ENCODE measurements around the gene GRB10. TPM values are rescaled to one million over a fixed set of nuclear protein-coding genes. Genes with fewer than 3 reads are reported as not detected.
A peak's percentile ranks its signal among the peaks of the same experiment; 100 is the strongest.

The GRB10 gene
- total RNA-seq, 3 donors from 2014 or later: 56.8 to 71.1 (median 61.2) TPM

GRCh38 chr7:50693455-50694130, 89.1 kb downstream of the GRB10 start:
- no peak overlapping the region for H3K27ac ChIP-seq
- no peaks in the 10 kb centered on the region for H3K27me3 ChIP-seq
- intact Hi-C loops (cut with DNase I; ENCODE audit: low total_unique reads): no loop called here
- H3K4me3 ChIP-seq: no peak overlapping the region
- H3K9me3 ChIP-seq: no peaks in the 10 kb centered on the region
- TF ChIP-seq POLR2AphosphoS5 (IDR thresholded peaks at IDR 0.05) (no peak), CTCF (IDR thresholded peaks at IDR 0.05) (no peak), POLR2A (IDR thresholded peaks at IDR 0.05) (no peak)
- H3K36me3 ChIP-seq: no peaks in the 10 kb centered on the region
- DNase-seq (ENCODE audit: low spot score in 2 of 2): no peak
- no peaks in the 10 kb centered on the region for H3K4me1 ChIP-seq

GRCh38 chr7:50690541-50691011, 92.1 kb downstream of the GRB10 start:
- Histone ChIP-seq H3K27ac (peak overlapping the region in 1 of 2 donors; percentile 33), H3K4me1 (no peaks in the 10 kb centered on the region), H3K27me3 (no peaks in the 10 kb centered on the region), H3K9me3 (no peaks in the 10 kb centered on the region), H3K4me3 (no peak overlapping the region), H3K36me3 (no peaks in the 10 kb centered on the region)
- no peak for TF ChIP-seq POLR2A (IDR thresholded peaks at IDR 0.05)
- TF ChIP-seq POLR2AphosphoS5 (IDR thresholded peaks at IDR 0.05): no peak
- no peak for TF ChIP-seq CTCF (IDR thresholded peaks at IDR 0.05)
- intact Hi-C loops (cut with DNase I; ENCODE audit: low total_unique reads): no loop called here
- no peak for DNase-seq (ENCODE audit: low spot score in 2 of 2)

- no peak overlapping the region for H3K4me3 ChIP-seq
- H3K4me1 ChIP-seq: no peaks in the 10 kb centered on the region
- no peak for TF ChIP-seq POLR2AphosphoS5 (IDR thresholded peaks at IDR 0.05)
- no peak for TF ChIP-seq POLR2A (IDR thresholded peaks at IDR 0.05)
- no peak for TF ChIP-seq CTCF (IDR thresholded peaks at IDR 0.05)
- H3K9me3 ChIP-seq: no peaks in the 10 kb centered on the region
- no peaks in the 10 kb centered on the region for H3K27me3 ChIP-seq
- no peaks in the 10 kb centered on the region for H3K36me3 ChIP-seq
- intact Hi-C loops (cut with DNase I; ENCODE audit: low total_unique reads): no loop called here
- no peak overlapping the region for H3K27ac ChIP-seq
- no peak for DNase-seq (ENCODE audit: low spot score in 2 of 2)
Observed at GRCh38 chr7:50688226-50688590, 94.5 kb downstream of the GRB10 start.

- no peak overlapping the region for H3K27ac ChIP-seq
- no peaks in the 10 kb centered on the region for H3K4me1 ChIP-seq
- no peaks in the 10 kb centered on the region for H3K36me3 ChIP-seq
- no peak for DNase-seq (ENCODE audit: low spot score in 2 of 2)
- intact Hi-C loops (cut with DNase I; ENCODE audit: low total_unique reads): no loop called here
- no peak overlapping the region for H3K4me3 ChIP-seq
- no peaks in the 10 kb centered on the region for H3K27me3 ChIP-seq
- H3K9me3 ChIP-seq: no peaks in the 10 kb centered on the region
- no peak for TF ChIP-seq CTCF (IDR thresholded peaks at IDR 0.05)
- no peak for TF ChIP-seq POLR2AphosphoS5 (IDR thresholded peaks at IDR 0.05)
- no peak for TF ChIP-seq POLR2A (IDR thresholded peaks at IDR 0.05)
Observed at GRCh38 chr7:50687575-50688225, 95.0 kb downstream of the GRB10 start.

- Histone ChIP-seq H3K4me1 (no peaks in the 10 kb centered on the region), H3K4me3 (no peak overlapping the region), H3K36me3 (no peaks in the 10 kb centered on the region), H3K9me3 (no peaks in the 10 kb centered on the region), H3K27me3 (no peaks in the 10 kb centered on the region), H3K27ac (peak overlapping the region; percentile 15 to 29)
- DNase-seq (ENCODE audit: low spot score in 2 of 2): no peak
- TF ChIP-seq CTCF (IDR thresholded peaks at IDR 0.05) (no peak), POLR2AphosphoS5 (IDR thresholded peaks at IDR 0.05) (no peak), POLR2A (IDR thresholded peaks at IDR 0.05) (no peak)
- intact Hi-C loops (cut with DNase I; ENCODE audit: low total_unique reads): no loop called here
Observed at GRCh38 chr7:50687096-50687495, 95.6 kb downstream of the GRB10 start.

Measured in breast epithelium (tissue), 4 donors.